ENCODE measurements around the gene PHETA1.

The PHETA1 gene

DNA sequence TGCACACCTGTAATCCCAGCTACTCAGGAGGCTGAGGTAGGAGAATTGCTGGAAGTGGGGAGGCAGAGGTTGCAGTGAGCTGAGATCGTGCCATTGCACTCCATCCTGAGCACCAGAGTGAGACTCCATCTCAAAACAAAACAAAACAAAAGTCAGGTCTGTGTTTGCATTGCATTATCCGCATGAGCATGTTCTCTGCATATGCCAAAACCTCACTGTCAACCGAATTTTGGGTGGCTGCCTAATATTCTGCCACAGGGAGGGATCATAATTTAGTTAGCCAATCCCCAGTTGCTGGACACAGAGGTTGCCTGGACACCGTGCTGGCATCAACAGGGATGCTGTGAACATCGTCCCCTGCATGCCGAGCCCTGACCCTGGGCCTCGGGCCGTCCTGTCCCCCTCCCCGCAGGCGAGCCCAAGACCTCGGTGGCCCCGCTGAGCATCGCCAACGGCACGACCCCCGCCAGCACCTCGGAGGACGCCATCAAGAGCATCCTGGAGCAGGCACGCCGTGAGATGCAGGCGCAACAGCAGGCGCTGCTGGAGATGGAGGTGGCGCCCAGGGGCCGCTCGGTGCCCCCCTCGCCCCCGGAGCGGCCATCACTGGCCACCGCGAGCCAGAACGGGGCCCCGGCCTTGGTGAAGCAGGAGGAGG lies 49.2 kb downstream of the PHETA1 start:
- no peak for DNase-seq

DNA sequence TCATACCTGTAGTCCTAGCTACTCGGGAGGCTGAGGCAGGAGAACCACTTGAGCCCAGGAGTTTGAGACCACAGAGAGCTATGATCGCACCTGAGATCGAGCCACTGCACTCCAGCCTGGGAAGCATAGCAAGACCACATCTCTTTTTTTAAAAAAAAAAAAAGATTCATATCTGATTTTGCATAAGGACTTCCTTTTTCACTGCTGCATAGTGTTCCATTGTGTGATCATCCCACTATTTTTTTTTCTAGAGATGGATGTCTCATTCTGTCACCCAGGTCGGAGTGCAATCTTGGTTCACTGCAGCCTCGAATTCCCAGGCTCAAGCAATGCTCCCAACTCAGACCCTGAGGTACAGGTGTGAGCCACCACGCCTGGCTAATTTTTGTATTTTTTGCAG lies 50.4 kb downstream of the PHETA1 start:
- no peak for DNase-seq

DNA sequence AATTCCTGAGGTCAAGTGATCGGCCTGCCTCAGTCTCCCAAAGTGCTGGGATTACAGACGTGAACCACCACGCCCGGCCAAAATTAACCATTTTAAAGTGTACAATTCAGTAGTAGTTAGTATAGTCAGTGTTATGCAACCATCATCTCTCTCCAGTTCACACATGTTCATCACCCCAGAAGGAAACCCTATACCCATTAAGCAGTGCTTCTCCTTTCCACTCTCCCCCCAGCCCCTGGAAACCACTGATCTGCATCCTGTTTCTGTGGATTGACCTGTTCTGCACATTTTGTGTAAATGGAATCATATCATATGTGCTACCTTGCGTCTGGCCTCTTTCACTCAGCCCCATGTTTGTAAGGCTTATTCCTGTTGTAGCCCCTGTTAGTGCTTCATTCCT lies 52.2 kb downstream of the PHETA1 start:
- DNase-seq = no peak

DNA sequence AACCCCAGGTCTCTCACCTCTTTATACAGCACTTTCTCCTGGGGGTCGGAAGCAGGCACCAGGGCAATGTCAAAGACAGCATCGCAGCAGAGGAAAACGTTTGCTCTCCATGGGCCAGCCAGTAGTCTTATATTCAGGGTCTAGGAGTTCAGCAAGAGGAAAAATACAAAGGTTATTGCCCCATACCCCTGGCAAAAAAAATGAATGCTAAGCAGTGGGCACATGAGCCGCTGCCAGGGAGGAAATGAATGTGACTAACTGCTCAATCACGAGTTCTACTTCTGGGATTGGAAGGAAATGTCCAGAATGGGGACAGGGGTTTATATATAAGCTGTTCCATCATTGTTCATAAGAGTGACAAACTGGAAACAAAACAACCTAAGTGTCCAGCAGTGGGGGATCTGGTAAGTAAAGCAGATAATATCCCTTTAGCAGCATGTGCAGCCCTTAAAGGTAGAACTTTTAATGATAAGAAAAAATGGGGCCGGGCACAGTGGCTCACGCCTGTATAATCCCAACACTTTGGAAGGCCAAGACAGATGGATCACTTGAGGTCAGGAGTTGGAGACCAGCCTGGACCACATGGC lies 53.8 kb downstream of the PHETA1 start:
- DNase-seq = no peak

DNA sequence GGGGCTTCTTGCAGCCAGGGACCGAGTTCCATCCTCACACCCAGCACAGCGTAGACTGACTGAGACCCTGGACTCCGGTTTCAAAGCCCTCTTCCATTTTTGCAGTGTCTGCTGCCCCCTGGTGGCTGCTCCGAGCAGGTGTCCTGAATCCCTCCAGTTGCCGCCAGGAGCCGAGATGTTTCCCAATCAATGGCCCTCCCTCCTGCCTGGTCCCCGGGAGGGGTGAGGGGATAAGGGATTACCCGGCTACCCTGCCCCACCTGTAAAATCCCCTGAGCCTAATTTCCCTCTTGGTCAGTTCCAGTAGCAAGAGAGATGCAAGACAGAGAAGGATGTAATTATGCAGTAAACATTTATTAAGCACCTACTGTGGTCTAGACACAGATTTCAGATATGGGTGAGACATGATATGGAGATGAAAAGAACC lies 55.0 kb downstream of the PHETA1 start:
- no peak for DNase-seq

DNA sequence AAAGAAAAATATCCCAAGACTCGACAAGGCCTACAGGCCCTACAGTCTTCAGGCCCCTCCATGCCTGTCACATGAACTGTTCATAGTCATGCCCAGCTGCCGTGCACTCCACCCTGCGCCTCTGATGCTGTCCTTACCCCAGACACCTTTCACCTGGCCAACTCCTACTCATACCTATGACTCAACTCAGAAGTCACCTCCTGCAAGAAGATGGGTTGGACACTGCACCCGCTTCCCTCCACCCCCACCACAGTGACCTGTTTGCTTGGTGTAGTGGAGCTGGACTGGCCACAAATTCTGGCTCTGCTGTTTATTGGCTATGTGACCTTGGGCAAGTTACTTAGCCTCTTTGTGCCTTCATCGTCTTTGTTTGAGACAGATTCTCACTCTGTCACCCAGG lies 56.2 kb downstream of the PHETA1 start:
- DNase-seq = no peak

DNA sequence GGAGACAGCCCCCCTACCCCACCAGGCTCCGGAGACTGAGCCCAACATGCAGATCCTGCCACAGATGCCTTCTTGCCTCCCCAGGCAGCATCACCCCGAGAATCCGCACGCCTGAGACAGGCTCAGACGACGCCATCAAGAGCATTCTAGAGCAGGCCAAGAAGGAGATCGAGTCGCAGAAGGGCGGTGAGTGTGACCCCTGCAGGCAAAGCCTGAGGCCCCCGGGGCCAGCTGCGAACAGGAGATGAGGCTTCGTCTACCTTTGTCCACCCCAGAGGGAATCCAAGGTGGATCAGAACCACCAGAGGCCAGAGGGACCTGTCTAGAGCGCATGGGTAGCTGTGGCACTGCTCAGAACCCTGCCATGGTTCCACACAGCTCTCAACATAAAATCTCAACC lies 56.9 kb downstream of the PHETA1 start:
- no peak for DNase-seq

DNA sequence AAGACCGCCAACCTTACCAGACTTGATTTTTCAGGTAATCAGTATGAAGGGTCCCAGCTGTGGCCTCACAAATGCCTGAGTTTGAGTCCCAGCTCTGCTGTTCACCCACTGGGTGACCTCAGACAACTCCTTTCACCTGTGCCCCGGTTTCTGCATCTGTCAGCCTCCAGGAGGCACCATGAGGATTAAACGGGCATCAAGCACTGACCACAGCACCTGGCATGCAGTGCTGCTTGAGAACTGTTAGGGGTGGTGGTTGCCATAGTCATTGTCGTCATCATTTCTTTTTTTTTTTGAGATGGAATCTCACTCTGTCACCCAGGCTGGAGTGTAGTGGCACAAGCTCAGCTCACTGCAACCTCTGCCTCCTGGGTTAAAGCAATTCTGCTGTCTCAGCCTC lies 57.9 kb downstream of the PHETA1 start:
- no peak for DNase-seq
